ENCODE results near the gene GCNT1. TPM values are rescaled to one million over a fixed set of nuclear protein-coding genes. Genes with fewer than 3 reads are reported as not detected.
A peak's percentile ranks its signal among the peaks of the same experiment; 100 is the strongest.

GCNT1 gene
- total and polyA plus RNA-seq, 2 of the 4 experiments (the other 2 are of a cell fraction): 12.5 to 46.6 TPM

GRCh38 chr9:76454311-76454710 is 4.7 kb upstream of the GCNT1 start:
- Histone ChIP-seq H3K4me3 (ENCODE audit: insufficient read depth, low read depth, low read length) (no peak overlapping the region), H2AK5ac (ENCODE audit: low read depth, low read length) (0 out of 2 replicates have a peak overlapping the region, but pooled peaks have one; percentile 52), H3K18ac (ENCODE audit: low read depth, low read length) (no peak overlapping the region; the same call in 1 of the 2 replicates), H3K27ac (ENCODE audit: insufficient read depth, low read length) (peak overlapping the region; percentile 15; the same call in 1 of the 2 replicates), H4K20me1 (ENCODE audit: insufficient read depth, low read length) (no peaks in the 10 kb centered on the region), H3K36me3 (ENCODE audit: control insufficient read depth, insufficient read depth, low read length) (no peaks in the 10 kb centered on the region), H3K14ac (replicated peaks; ENCODE audit: low read depth, low read length) (no peak overlapping the region), H2BK5ac (ENCODE audit: low read depth, low read length, poor library complexity, severe bottlenecking) (no peak overlapping the region), H3K27me3 (ENCODE audit: control insufficient read depth, insufficient read depth, low read length) (no peaks in the 10 kb centered on the region), H4K91ac (ENCODE audit: insufficient read depth, low read depth, low read length) (peak overlapping the region; percentile 20; the same call in 1 of the 2 replicates), H4K5ac (ENCODE audit: low read depth, low read length) (no peak overlapping the region), H4K8ac (ENCODE audit: low read depth in 2 of 2, low read length in 2 of 2) (no peak overlapping the region), H3K4me1 (ENCODE audit: control insufficient read depth, insufficient read depth, low read length) (peaks cover 12% of the 10 kb centered on the region), H2BK20ac (ENCODE audit: low read depth, low read length) (no peak overlapping the region), H2BK120ac (ENCODE audit: low read depth, low read length) (no peak overlapping the region), H3K79me1 (ENCODE audit: low read depth in 1 of 2, low read length in 2 of 2) (no peaks in the 10 kb centered on the region), H3K4me2 (ENCODE audit: low read depth, low read length) (no peak overlapping the region), H3K23ac (ENCODE audit: low read depth, low read length) (no peak overlapping the region), H3K9me1 (ENCODE audit: insufficient read depth, low read length) (peaks cover 3% of the 10 kb centered on the region; the same call in 1 of the 2 replicates), H2BK15ac (ENCODE audit: low read depth, low read length) (no peak overlapping the region), H2AK9ac (replicated peaks; ENCODE audit: low read depth, low read length, poor library complexity) (no peak overlapping the region), H3K56ac (ENCODE audit: extremely low read depth, insufficient read depth, low read length) (no peak overlapping the region), H3K9ac (ENCODE audit: low read depth, low read length) (no peak overlapping the region), H2AFZ (replicated peaks; ENCODE audit: low read length, poor library complexity) (no peak overlapping the region), H3K4ac (ENCODE audit: low read depth, low read length) (0 out of 2 replicates have a peak overlapping the region, but pooled peaks have one; percentile 5), H3K9me3 (ENCODE audit: control insufficient read depth, insufficient read depth, low read length) (no peaks in the 10 kb centered on the region)
- ATAC-seq (ENCODE audit: low read depth) (no peak), DNase-seq (no peak)
- TF ChIP-seq RAD21 (IDR thresholded peaks at IDR 0.05; ENCODE audit: low read length) (no peak), SMC3 (IDR thresholded peaks at IDR 0.05; ENCODE audit: low read depth, low read length) (no peak), BHLHE40 (IDR thresholded peaks at IDR 0.05; ENCODE audit: low read depth, low read length) (no peak), USF2 (IDR thresholded peaks at IDR 0.05; ENCODE audit: low read depth, low read length) (no peak), MXI1 (IDR thresholded peaks at IDR 0.05; ENCODE audit: borderline replicate concordance, low read depth, low read length) (no peak), CEBPB (IDR thresholded peaks at IDR 0.05; ENCODE audit: low read depth, low read length) (no peak), POLR2A (IDR thresholded peaks at IDR 0.05; ENCODE audit: low read depth, low read length) (no peak), RCOR1 (IDR thresholded peaks at IDR 0.05; ENCODE audit: insufficient replicate concordance, low read length) (no peak), MAFK (IDR thresholded peaks at IDR 0.05; ENCODE audit: low read depth, low read length) (no peak), NFE2L2 (IDR thresholded peaks at IDR 0.05; ENCODE audit: low read depth, low read length) (no peak)
- intact Hi-C loops (cut with micrococcal nuclease): loop anchor here (5.0 kb wide), 1 partner anchor 52 kb away; no protein-coding TSS in a partner anchor
- POLR2A ChIA-PET (ENCODE audit: unreplicated experiment): no interaction called here
- no CpG with 5 or more reads among the region's 4 CpGs for WGBS, 2 experiments (ENCODE audit: extremely low coverage in 2 of 2, insufficient read length in 1 of 2)
- dilution Hi-C loops (cut with HindIII; ENCODE audit: low sequenced_read_pairs, unreplicated experiment): no loop called here
- in situ Hi-C loops (cut with MboI; ENCODE audit: low sequenced_read_pairs): no loop called here
- CTCF ChIA-PET: no interaction called here
- BruUV-seq (replicated peaks): no TSS peak
